CD4-positive, alpha-beta T cell (primary cell): ENCODE results near the gene SCIN. TPM values are rescaled to one million over a fixed set of nuclear protein-coding genes. Genes with fewer than 3 reads are reported as not detected.

Experiments
- ATAC-seq: fragments of 200-7000 bp; cut with Tn5 transposase; one replicate; pipeline ENCODE4 v1.10.0; 2022; ENCODE audit warnings: mild to moderate bottlenecking; ENCODE audit not compliant: poor library complexity
- CTCF ChIA-PET: fragments of 350-600 bp; sonication (Branson Sonifier 250); formaldehyde crosslinking; loops from one replicate; lab custom pipeline; 2021; ENCODE audit warnings: antibody characterized with exemption, inconsistent platforms; lab: Charles Lee
- POLR2A ChIA-PET: fragments of 350-600 bp; sonication (Branson Sonifier 250); formaldehyde crosslinking; loops from one replicate; lab custom pipeline; 2021; ENCODE audit warnings: antibody characterized with exemption, inconsistent platforms; lab: Charles Lee
- DNase-seq, 14 experiments: peaks; one replicate each; pipeline ENCODE4 v3.0.0-alpha.2; 2013 to 2020; ENCODE audit warnings: mixed read lengths in 2 of 14
- H3K27ac ChIP-seq, 2 donors: one replicate each; pipeline versions ENCODE4 v1.5.1 to v1.7.0; 2013; ENCODE audit warnings: low read length in 2 of 2, low read depth in 1 of 2, mild to moderate bottlenecking in 1 of 2
- H3K27me3 ChIP-seq, 2 experiments: 1 replicate in 1 of 2; 2 replicates in 1 of 2; pipeline versions ENCODE4 v1.6.1 to v1.7.0; 2013; ENCODE audit warnings: low read length in 2 of 2, control low read depth in 1 of 2, mild to moderate bottlenecking in 1 of 2, moderate library complexity in 1 of 2; ENCODE audit not compliant: insufficient read depth in 2 of 2, control insufficient read depth in 1 of 2
- H3K36me3 ChIP-seq: one replicate; pipeline ENCODE4 v1.6.1; 2013; ENCODE audit warnings: low read length, control low read depth; ENCODE audit not compliant: insufficient read depth
- H3K4me1 ChIP-seq: one replicate; pipeline ENCODE4 v1.6.1; 2013; ENCODE audit warnings: low read length, control low read depth; ENCODE audit not compliant: insufficient read depth
- H3K4me3 ChIP-seq: one replicate; pipeline ENCODE4 v1.5.1; 2013; ENCODE audit warnings: mild to moderate bottlenecking, low read length, moderate library complexity
- H3K9me3 ChIP-seq, 2 experiments: 1 replicate in 1 of 2; 2 replicates in 1 of 2; pipeline versions ENCODE4 v1.6.1 to v1.7.0; 2013; ENCODE audit warnings: low read length in 2 of 2, mild to moderate bottlenecking in 2 of 2, control low read depth in 1 of 2, moderate library complexity in 1 of 2; ENCODE audit not compliant: control insufficient read depth in 1 of 2, insufficient read depth in 1 of 2
- H3K27ac Mint-ChIP-seq: one replicate; pipeline ENCODE4 v1.8.0; 2020; ENCODE audit warnings: mixed read lengths
- H3K27me3 Mint-ChIP-seq: one replicate; pipeline ENCODE4 v1.8.0; 2021; ENCODE audit warnings: mixed read lengths
- H3K36me3 Mint-ChIP-seq: one replicate; pipeline ENCODE4 v1.8.0; 2021; ENCODE audit warnings: low read depth, mixed read lengths
- H3K4me1 Mint-ChIP-seq: one replicate; pipeline ENCODE4 v1.8.0; 2021; ENCODE audit warnings: low read depth, mixed read lengths
- H3K4me3 Mint-ChIP-seq: one replicate; pipeline ENCODE4 v1.8.0; 2020; ENCODE audit warnings: mild to moderate bottlenecking, mixed read lengths
- H3K9me3 Mint-ChIP-seq: one replicate; pipeline ENCODE4 v1.8.0; 2020; ENCODE audit warnings: mixed read lengths
- intact Hi-C, 2 experiments: fragments of 100-400 bp; cut with DNase I in 1 of 2; cut with micrococcal nuclease in 1 of 2; formaldehyde crosslinking; loops; one replicate each; pipeline versions ENCODE4 v1.15.1 to v1.9.0; 2023 to 2025; cut with DNase I, micrococcal nuclease
- total RNA-seq, 174 experiments: library from RNA in 2 of 174; stranded (reverse) in 2 of 174; gene quantifications; one replicate each; pipeline ENCODE4 v1.2.3 and lab custom pipeline; 2021 to 2026
- TF ChIP-seq, protein P1 (sequence below): fragments of 200-600 bp; IDR thresholded peaks from one replicate; pipeline ENCODE4 v1.8.0; 2022; ENCODE audit warnings: antibody characterized with exemption, mild to moderate bottlenecking

SCIN gene
- total RNA-seq, 2 experiments from 2014 or later, result 0.08 TPM; not detected in 1

DNA sequence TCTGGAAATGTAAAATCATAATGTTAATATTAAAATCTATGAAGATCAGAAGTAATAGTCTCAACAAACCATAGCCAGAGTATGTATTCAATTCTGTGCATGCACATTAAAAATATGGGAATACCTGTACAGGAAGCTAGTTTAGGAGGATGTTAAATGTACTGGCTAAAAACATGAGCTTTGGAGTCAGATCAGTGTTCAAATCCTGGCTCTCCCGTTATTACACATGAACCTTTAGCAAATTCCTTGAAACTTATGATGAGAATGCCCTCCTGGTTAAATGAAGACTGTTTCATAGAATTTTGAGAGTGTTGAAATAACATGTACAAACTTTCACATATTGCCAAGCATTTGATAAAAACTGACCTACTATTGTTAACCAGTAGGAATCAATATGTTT lies 121.5 kb downstream of the SCIN start:
- Histone ChIP-seq H3K27ac (no peak overlapping the region), H3K36me3 (no peaks in the 10 kb centered on the region), H3K4me1 (peaks cover 11% of the 10 kb centered on the region), H3K9me3 (no peaks in the 10 kb centered on the region), H3K4me3 (no peak overlapping the region), H3K27me3 (no peaks in the 10 kb centered on the region)
- TF ChIP-seq, protein P1, sequence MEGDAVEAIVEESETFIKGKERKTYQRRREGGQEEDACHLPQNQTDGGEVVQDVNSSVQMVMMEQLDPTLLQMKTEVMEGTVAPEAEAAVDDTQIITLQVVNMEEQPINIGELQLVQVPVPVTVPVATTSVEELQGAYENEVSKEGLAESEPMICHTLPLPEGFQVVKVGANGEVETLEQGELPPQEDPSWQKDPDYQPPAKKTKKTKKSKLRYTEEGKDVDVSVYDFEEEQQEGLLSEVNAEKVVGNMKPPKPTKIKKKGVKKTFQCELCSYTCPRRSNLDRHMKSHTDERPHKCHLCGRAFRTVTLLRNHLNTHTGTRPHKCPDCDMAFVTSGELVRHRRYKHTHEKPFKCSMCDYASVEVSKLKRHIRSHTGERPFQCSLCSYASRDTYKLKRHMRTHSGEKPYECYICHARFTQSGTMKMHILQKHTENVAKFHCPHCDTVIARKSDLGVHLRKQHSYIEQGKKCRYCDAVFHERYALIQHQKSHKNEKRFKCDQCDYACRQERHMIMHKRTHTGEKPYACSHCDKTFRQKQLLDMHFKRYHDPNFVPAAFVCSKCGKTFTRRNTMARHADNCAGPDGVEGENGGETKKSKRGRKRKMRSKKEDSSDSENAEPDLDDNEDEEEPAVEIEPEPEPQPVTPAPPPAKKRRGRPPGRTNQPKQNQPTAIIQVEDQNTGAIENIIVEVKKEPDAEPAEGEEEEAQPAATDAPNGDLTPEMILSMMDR, result no peak
- Mint-ChIP-seq H3K9me3 (no peaks in the 10 kb centered on the region), H3K4me3 (no peak overlapping the region), H3K4me1 (peaks cover 31% of the 10 kb centered on the region), H3K27me3 (no peaks in the 10 kb centered on the region), H3K36me3 (peaks cover 6% of the 10 kb centered on the region), H3K27ac (no peak overlapping the region)
- CTCF ChIA-PET, result no interaction called here
- POLR2A ChIA-PET, result no interaction called here
- ATAC-seq (no peak), DNase-seq (no peak)
- intact Hi-C loops, result no loop called here

DNA sequence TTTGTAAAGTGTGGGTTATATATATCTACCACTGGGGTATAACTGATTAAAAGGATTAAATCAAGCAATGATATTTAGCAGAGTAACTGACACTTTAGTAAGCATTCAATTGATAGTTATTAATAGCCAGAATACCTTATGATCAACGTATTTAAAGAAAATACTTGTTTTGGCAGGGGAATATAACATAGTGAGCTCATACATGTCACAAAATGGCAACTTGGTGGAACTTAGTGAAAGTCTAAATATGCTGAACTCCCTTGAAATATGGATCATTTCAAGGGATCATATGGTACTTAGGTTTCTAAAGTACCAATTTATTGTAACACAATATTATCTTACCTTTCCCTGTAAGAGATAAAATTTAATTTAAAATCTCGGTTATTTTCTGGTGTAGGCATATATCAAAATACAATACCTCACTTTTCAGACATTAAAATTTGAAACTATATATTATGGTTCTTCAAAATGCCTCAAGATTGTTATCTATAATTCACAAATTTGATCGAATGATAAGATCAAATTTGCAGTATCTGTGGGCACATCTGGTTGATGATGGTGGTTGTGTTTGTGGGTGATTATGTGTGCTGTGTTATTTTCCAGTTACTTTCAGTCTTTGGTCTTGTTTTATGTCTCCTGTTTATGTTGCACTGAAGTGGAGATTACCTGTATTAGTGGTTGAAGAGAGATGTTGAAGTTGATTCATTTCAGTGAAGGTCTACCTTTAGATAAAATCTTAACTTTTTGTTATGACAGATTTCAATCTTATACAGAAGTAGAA lies 122.1 kb downstream of the SCIN start:
- POLR2A ChIA-PET, result no interaction called here
- ATAC-seq, result no peak

DNA sequence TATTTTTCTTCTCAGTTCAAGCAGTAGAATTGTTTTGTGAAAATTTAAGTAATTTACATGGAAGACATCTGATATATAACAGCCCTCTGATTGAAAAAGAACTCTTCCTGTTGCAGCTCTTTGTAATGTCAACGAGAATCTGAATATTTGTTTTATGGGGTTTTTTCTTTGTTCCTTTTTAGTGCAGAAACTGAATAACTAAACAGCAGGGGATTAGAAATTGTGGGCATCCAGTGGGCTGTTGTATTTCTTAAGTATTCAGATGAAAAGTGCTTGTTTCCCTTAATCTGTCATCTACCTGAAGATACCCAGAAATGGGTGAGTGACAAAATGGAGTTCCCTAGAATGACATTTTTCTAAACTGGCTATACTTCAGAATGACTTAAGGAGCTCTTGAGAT lies 124.3 kb downstream of the SCIN start:
- ChIA-PET POLR2A (no interaction called here), CTCF (interaction anchor here (2.0 kb wide), 1 partner anchor 8 kb away, joined by 14 read pairs; the partner anchor contains the start of gene ARL4A)
- no peaks in the 10 kb centered on the region for H3K36me3 Mint-ChIP-seq
- intact Hi-C loops, result no loop called here
- no peaks in the 10 kb centered on the region for H3K27me3 ChIP-seq
- H3K9me3 ChIP-seq, result no peaks in the 10 kb centered on the region
- TF ChIP-seq, protein P1, result no peak
- ATAC-seq (no peak), DNase-seq (no peak)
- H3K27ac ChIP-seq, result no peak overlapping the region
- no peak overlapping the region for H3K4me3 ChIP-seq
- H3K36me3 ChIP-seq, result no peaks in the 10 kb centered on the region
- H3K4me1 Mint-ChIP-seq, result peaks cover 8% of the 10 kb centered on the region
- no peak overlapping the region for H3K27ac Mint-ChIP-seq
- H3K4me3 Mint-ChIP-seq, result no peak overlapping the region
- no peaks in the 10 kb centered on the region for H3K4me1 ChIP-seq
- no peaks in the 10 kb centered on the region for H3K27me3 Mint-ChIP-seq
- no peaks in the 10 kb centered on the region for H3K9me3 Mint-ChIP-seq

More for the DNA sequence above, 122.1 kb downstream of the SCIN start:
- no peak for DNase-seq
- no peaks in the 10 kb centered on the region for H3K27me3 Mint-ChIP-seq
- no peak overlapping the region for H3K4me3 ChIP-seq
- TF ChIP-seq, protein P1, result no peak
- peaks cover 2% of the 10 kb centered on the region for H3K36me3 Mint-ChIP-seq
- intact Hi-C loops, result no loop called here
- H3K27ac Mint-ChIP-seq, result no peak overlapping the region
- no peaks in the 10 kb centered on the region for H3K36me3 ChIP-seq
- peaks cover 5% of the 10 kb centered on the region for H3K4me1 ChIP-seq
- no peaks in the 10 kb centered on the region for H3K9me3 Mint-ChIP-seq
- H3K9me3 ChIP-seq, result no peaks in the 10 kb centered on the region
- peaks cover 25% of the 10 kb centered on the region for H3K4me1 Mint-ChIP-seq
- H3K27ac ChIP-seq, result no peak overlapping the region
- CTCF ChIA-PET, result no interaction called here
- no peaks in the 10 kb centered on the region for H3K27me3 ChIP-seq
- H3K4me3 Mint-ChIP-seq, result no peak overlapping the region
